Immature natural killer cell (primary cell): ENCODE data around the gene UGT1A8. TPM values are rescaled to one million over a fixed set of nuclear protein-coding genes. Genes with fewer than 3 reads are reported as not detected.

ENCODE experiments used
- DNase-seq, 3 donors: peaks; one replicate each; pipeline ENCODE4 v3.0.0; 2022; ENCODE audit warnings: mixed read lengths in 1 of 3
- H3K27ac Mint-ChIP-seq, 6 donors: one replicate each; pipeline ENCODE4 v1.8.0; 2020; ENCODE audit warnings: mixed read lengths in 6 of 6, mild to moderate bottlenecking in 5 of 6, inconsistent platforms in 4 of 6, moderate library complexity in 3 of 6
- H3K27me3 Mint-ChIP-seq, 3 donors: one replicate each; pipeline ENCODE4 v1.8.0; 2020 to 2021; ENCODE audit warnings: low read depth in 3 of 3, mild to moderate bottlenecking in 3 of 3, mixed read lengths in 3 of 3, moderate library complexity in 3 of 3, inconsistent platforms in 1 of 3
- H3K36me3 Mint-ChIP-seq, 3 donors: one replicate each; pipeline ENCODE4 v1.8.0; 2020; ENCODE audit warnings: mixed read lengths in 3 of 3, inconsistent platforms in 2 of 3, mild to moderate bottlenecking in 2 of 3
- H3K4me1 Mint-ChIP-seq, 2 donors: one replicate each; pipeline ENCODE4 v1.8.0; 2020; ENCODE audit warnings: inconsistent platforms in 2 of 2, mild to moderate bottlenecking in 2 of 2, mixed read lengths in 2 of 2, moderate library complexity in 1 of 2
- H3K4me3 Mint-ChIP-seq, 5 donors: one replicate each; pipeline ENCODE4 v1.8.0; 2020; ENCODE audit warnings: mild to moderate bottlenecking in 5 of 5, mixed read lengths in 5 of 5, inconsistent platforms in 3 of 5, moderate library complexity in 3 of 5
- H3K9me3 Mint-ChIP-seq, 6 donors: one replicate each; pipeline ENCODE4 v1.8.0; 2020; ENCODE audit warnings: mild to moderate bottlenecking in 6 of 6, mixed read lengths in 6 of 6, inconsistent platforms in 4 of 6, moderate library complexity in 3 of 6
- polyA plus RNA-seq, 3 donors: library from polyadenylated mRNA; unstranded; fragments of 300-500 nt; fragmentation: Illumina TruSeq; gene quantifications; one replicate each; pipeline ENCODE4 v1.2.3, GENCODE V29; 2021

Gene UGT1A8
- polyA plus RNA-seq, 3 donors from 2014 or later = not detected

- no peak overlapping the region for H3K27ac Mint-ChIP-seq
Observed at GRCh38 chr2:233758849-233759248, 141.4 kb downstream of the UGT1A8 start.

GRCh38 chr2:233760043-233760442, 142.6 kb downstream of the UGT1A8 start, which contains the start of gene UGT1A1:
Gene UGT1A1, plus strand, starts transcription at chr2:233760270. Its CDS starts 18 bp downstream, at chr2:233760288.
- Mint-ChIP-seq H3K9me3 (no peaks in the 10 kb centered on the region), H3K4me1 (no peaks in the 10 kb centered on the region), H3K27me3 (peaks cover 0 to 6% (median 4%) of the 10 kb centered on the region in 3 donors), H3K36me3 (no peaks in the 10 kb centered on the region), H3K27ac (no peak within 1 kb of the TSS), H3K4me3 (no peak within 1 kb of the TSS)
- no peak for DNase-seq

More at GRCh38 chr2:233758849-233759248, 141.4 kb downstream of the UGT1A8 start:
- no peak for DNase-seq
- Mint-ChIP-seq H3K36me3 (no peaks in the 10 kb centered on the region), H3K27me3 (peaks cover 0 to 6% (median 4%) of the 10 kb centered on the region in 3 donors), H3K4me1 (no peaks in the 10 kb centered on the region), H3K9me3 (no peaks in the 10 kb centered on the region), H3K4me3 (no peak overlapping the region)

GRCh38 chr2:233761040-233761769, 143.8 kb downstream of the UGT1A8 start:
- H3K27ac Mint-ChIP-seq = no peak overlapping the region
- no peak overlapping the region for H3K4me3 Mint-ChIP-seq
- peaks cover 0 to 6% (median 4%) of the 10 kb centered on the region in 3 donors for H3K27me3 Mint-ChIP-seq
- H3K36me3 Mint-ChIP-seq = no peaks in the 10 kb centered on the region
- H3K9me3 Mint-ChIP-seq = no peaks in the 10 kb centered on the region
- no peak for DNase-seq
- H3K4me1 Mint-ChIP-seq = no peaks in the 10 kb centered on the region

GRCh38 chr2:233764264-233764663, 146.8 kb downstream of the UGT1A8 start:
- no peak overlapping the region for H3K4me3 Mint-ChIP-seq
- H3K9me3 Mint-ChIP-seq = peaks cover 0 to under 1% (median 0%) of the 10 kb centered on the region in 6 donors
- no peak for DNase-seq
- no peaks in the 10 kb centered on the region for H3K4me1 Mint-ChIP-seq
- no peak overlapping the region for H3K27ac Mint-ChIP-seq
- no peaks in the 10 kb centered on the region for H3K36me3 Mint-ChIP-seq
- H3K27me3 Mint-ChIP-seq = peaks cover 0 to 9% (median 6%) of the 10 kb centered on the region in 3 donors

GRCh38 chr2:233764761-233765160, 147.3 kb downstream of the UGT1A8 start:
- Mint-ChIP-seq H3K36me3 (no peaks in the 10 kb centered on the region), H3K4me1 (no peaks in the 10 kb centered on the region), H3K4me3 (no peak overlapping the region), H3K9me3 (peaks cover 0 to 2% (median 0%) of the 10 kb centered on the region in 6 donors), H3K27ac (no peak overlapping the region), H3K27me3 (peaks cover 0 to 10% (median 6%) of the 10 kb centered on the region in 3 donors)
- DNase-seq = no peak

GRCh38 chr2:233766416-233766815, 149.0 kb downstream of the UGT1A8 start:
- peaks cover 0 to 17% (median 3%) of the 10 kb centered on the region in 3 donors for H3K27me3 Mint-ChIP-seq
- H3K36me3 Mint-ChIP-seq = no peaks in the 10 kb centered on the region
- H3K27ac Mint-ChIP-seq = no peak overlapping the region
- H3K4me3 Mint-ChIP-seq = no peak overlapping the region
- no peaks in the 10 kb centered on the region for H3K4me1 Mint-ChIP-seq
- H3K9me3 Mint-ChIP-seq = peaks cover 0 to 2% (median 0%) of the 10 kb centered on the region in 6 donors
- DNase-seq = no peak

- H3K36me3 Mint-ChIP-seq = no peaks in the 10 kb centered on the region
- H3K4me3 Mint-ChIP-seq = no peak overlapping the region
- no peak for DNase-seq
- no peaks in the 10 kb centered on the region for H3K4me1 Mint-ChIP-seq
- peaks cover 0 to 2% (median 0%) of the 10 kb centered on the region in 6 donors for H3K9me3 Mint-ChIP-seq
- H3K27ac Mint-ChIP-seq = no peak overlapping the region
- peaks cover 0 to 17% (median 8%) of the 10 kb centered on the region in 3 donors for H3K27me3 Mint-ChIP-seq
Observed at GRCh38 chr2:233768076-233768475, 150.6 kb downstream of the UGT1A8 start.

GRCh38 chr2:233769260-233769659, 151.8 kb downstream of the UGT1A8 start:
- DNase-seq = no peak
- Mint-ChIP-seq H3K27me3 (peaks cover 0 to 13% (median 6%) of the 10 kb centered on the region in 3 donors), H3K4me1 (no peaks in the 10 kb centered on the region), H3K9me3 (peaks cover 0 to 2% (median 0%) of the 10 kb centered on the region in 6 donors), H3K27ac (no peak overlapping the region), H3K36me3 (no peaks in the 10 kb centered on the region), H3K4me3 (no peak overlapping the region)

- Mint-ChIP-seq H3K9me3 (peaks cover 0 to 8% (median 0%) of the 10 kb centered on the region in 6 donors), H3K27ac (no peak overlapping the region), H3K27me3 (peaks cover 0 to 12% (median 8%) of the 10 kb centered on the region in 3 donors), H3K4me3 (no peak overlapping the region), H3K36me3 (peaks cover 0 to 4% (median 0%) of the 10 kb centered on the region in 3 donors), H3K4me1 (no peaks in the 10 kb centered on the region)
- no peak for DNase-seq
Observed at GRCh38 chr2:233772153-233772552, 154.7 kb downstream of the UGT1A8 start.

- Mint-ChIP-seq H3K9me3 (peaks cover 0 to 8% (median 0%) of the 10 kb centered on the region in 6 donors), H3K4me1 (no peaks in the 10 kb centered on the region), H3K4me3 (no peak overlapping the region), H3K36me3 (peaks cover 0 to 4% (median 0%) of the 10 kb centered on the region in 3 donors), H3K27ac (no peak overlapping the region), H3K27me3 (peaks cover 0 to 12% (median 8%) of the 10 kb centered on the region in 3 donors)
- DNase-seq = no peak
Observed at GRCh38 chr2:233772583-233772982, 155.2 kb downstream of the UGT1A8 start.

- Mint-ChIP-seq H3K36me3 (peaks cover 0 to 4% (median 0%) of the 10 kb centered on the region in 3 donors), H3K4me1 (no peaks in the 10 kb centered on the region), H3K27ac (no peak overlapping the region), H3K4me3 (no peak overlapping the region), H3K9me3 (peaks cover 0 to 8% (median 0%) of the 10 kb centered on the region in 6 donors), H3K27me3 (peaks cover 3 to 20% (median 8%) of the 10 kb centered on the region in 3 donors)
- DNase-seq = no peak
Observed at GRCh38 chr2:233773854-233774253, 156.4 kb downstream of the UGT1A8 start.

GRCh38 chr2:233775414-233775813, 158.0 kb downstream of the UGT1A8 start:
- peaks cover 0 to 4% (median 0%) of the 10 kb centered on the region in 3 donors for H3K36me3 Mint-ChIP-seq
- peaks cover 3 to 18% (median 9%) of the 10 kb centered on the region in 3 donors for H3K27me3 Mint-ChIP-seq
- H3K4me3 Mint-ChIP-seq = no peak overlapping the region
- no peaks in the 10 kb centered on the region for H3K4me1 Mint-ChIP-seq
- DNase-seq = no peak
- H3K9me3 Mint-ChIP-seq = peaks cover 0 to 8% (median 0%) of the 10 kb centered on the region in 6 donors
- H3K27ac Mint-ChIP-seq = no peak overlapping the region

- Mint-ChIP-seq H3K9me3 (peaks cover 0 to 8% (median 0%) of the 10 kb centered on the region in 6 donors), H3K4me3 (no peak within 1 kb of the TSS), H3K27me3 (peaks cover 3 to 12% (median 5%) of the 10 kb centered on the region in 3 donors), H3K27ac (no peak within 1 kb of the TSS), H3K36me3 (peaks cover 0 to 4% (median 0%) of the 10 kb centered on the region in 3 donors), H3K4me1 (no peaks in the 10 kb centered on the region)
- no peak for DNase-seq
Observed at GRCh38 chr2:233778030-233778429, 160.6 kb downstream of the UGT1A8 start, which contains the start of gene MROH2A. Gene MROH2A, plus strand, starts transcription at chr2:233778330. Its CDS starts 1,029 bp downstream, at chr2:233779359.

- Mint-ChIP-seq H3K36me3 (peaks cover 0 to 4% (median 0%) of the 10 kb centered on the region in 3 donors), H3K4me1 (no peaks in the 10 kb centered on the region), H3K27me3 (peaks cover 3 to 18% (median 3%) of the 10 kb centered on the region in 3 donors), H3K4me3 (no peak overlapping the region), H3K9me3 (peaks cover 0 to 8% (median 0%) of the 10 kb centered on the region in 6 donors), H3K27ac (no peak overlapping the region)
- DNase-seq = no peak
Observed at GRCh38 chr2:233779722-233780121, 162.3 kb downstream of the UGT1A8 start.
